Thyroid gland (tissue), 4 donors: ENCODE data around the gene BCL10.

ENCODE experiments used
- CTCF ChIP-seq, 6 experiments: fragments of 200-600 bp in 3 of 6; fragments of 450-650 bp in 3 of 6; sonication (generic) in 3 of 6; IDR thresholded peaks; one replicate each; pipeline ENCODE4 v1.5.1; 2016 to 2019; ENCODE audit warnings: antibody characterized with exemption in 6 of 6, mild to moderate bottlenecking in 2 of 6, inconsistent platforms in 1 of 6, moderate library complexity in 1 of 6
- POLR2A ChIP-seq, 2 donors: fragments of 450-650 bp; IDR thresholded peaks; one replicate each; pipeline ENCODE4 v1.6.1; 2017; ENCODE audit warnings: antibody characterized with exemption in 2 of 2, mild to moderate bottlenecking in 2 of 2, moderate library complexity in 1 of 2

GRCh38 chr1:85295654-85296053, 19.2 kb upstream of the BCL10 start:
- TF ChIP-seq CTCF (IDR thresholded peaks at IDR 0.05): no peak
- TF ChIP-seq POLR2A (IDR thresholded peaks at IDR 0.05): no peak
